Activated CD4-positive, CD25-positive, alpha-beta regulatory T cell treated with anti-CD3 and anti-CD28 coated beads, Interleukin-2, amount 50 U/mL, for 16 hours (primary cell): Measurements from ENCODE around the gene MACF1.
"Not testable (repeated sequence)": the region's sequence is repeated elsewhere in the genome, so short reads cannot be mapped to it uniquely, and the experiment has no call there.

Experiments
- DNase-seq: peaks from one replicate; pipeline ENCODE4 v3.0.0-alpha.2; 2020; ENCODE audit warnings: low read depth, low spot score

MACF1 gene, protein sequence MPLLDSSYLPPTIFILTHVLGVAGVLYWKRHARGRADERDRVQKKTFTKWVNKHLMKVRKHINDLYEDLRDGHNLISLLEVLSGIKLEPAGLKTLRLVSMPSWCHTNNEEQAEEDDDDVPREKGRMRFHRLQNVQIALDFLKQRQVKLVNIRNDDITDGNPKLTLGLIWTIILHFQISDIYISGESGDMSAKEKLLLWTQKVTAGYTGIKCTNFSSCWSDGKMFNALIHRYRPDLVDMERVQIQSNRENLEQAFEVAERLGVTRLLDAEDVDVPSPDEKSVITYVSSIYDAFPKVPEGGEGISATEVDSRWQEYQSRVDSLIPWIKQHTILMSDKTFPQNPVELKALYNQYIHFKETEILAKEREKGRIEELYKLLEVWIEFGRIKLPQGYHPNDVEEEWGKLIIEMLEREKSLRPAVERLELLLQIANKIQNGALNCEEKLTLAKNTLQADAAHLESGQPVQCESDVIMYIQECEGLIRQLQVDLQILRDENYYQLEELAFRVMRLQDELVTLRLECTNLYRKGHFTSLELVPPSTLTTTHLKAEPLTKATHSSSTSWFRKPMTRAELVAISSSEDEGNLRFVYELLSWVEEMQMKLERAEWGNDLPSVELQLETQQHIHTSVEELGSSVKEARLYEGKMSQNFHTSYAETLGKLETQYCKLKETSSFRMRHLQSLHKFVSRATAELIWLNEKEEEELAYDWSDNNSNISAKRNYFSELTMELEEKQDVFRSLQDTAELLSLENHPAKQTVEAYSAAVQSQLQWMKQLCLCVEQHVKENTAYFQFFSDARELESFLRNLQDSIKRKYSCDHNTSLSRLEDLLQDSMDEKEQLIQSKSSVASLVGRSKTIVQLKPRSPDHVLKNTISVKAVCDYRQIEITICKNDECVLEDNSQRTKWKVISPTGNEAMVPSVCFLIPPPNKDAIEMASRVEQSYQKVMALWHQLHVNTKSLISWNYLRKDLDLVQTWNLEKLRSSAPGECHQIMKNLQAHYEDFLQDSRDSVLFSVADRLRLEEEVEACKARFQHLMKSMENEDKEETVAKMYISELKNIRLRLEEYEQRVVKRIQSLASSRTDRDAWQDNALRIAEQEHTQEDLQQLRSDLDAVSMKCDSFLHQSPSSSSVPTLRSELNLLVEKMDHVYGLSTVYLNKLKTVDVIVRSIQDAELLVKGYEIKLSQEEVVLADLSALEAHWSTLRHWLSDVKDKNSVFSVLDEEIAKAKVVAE (N-terminal part only)

GRCh38 chr1:39204441-39205081, at the start of gene MACF1:
TSS of gene MACF1 (plus strand) at chr1:39204695. CDS start at chr1:39205023, 328 bp downstream.
- no peak for DNase-seq

GRCh38 chr1:39157304-39157703, 47.2 kb upstream of the MACF1 start:
- DNase-seq: no peak

DNA sequence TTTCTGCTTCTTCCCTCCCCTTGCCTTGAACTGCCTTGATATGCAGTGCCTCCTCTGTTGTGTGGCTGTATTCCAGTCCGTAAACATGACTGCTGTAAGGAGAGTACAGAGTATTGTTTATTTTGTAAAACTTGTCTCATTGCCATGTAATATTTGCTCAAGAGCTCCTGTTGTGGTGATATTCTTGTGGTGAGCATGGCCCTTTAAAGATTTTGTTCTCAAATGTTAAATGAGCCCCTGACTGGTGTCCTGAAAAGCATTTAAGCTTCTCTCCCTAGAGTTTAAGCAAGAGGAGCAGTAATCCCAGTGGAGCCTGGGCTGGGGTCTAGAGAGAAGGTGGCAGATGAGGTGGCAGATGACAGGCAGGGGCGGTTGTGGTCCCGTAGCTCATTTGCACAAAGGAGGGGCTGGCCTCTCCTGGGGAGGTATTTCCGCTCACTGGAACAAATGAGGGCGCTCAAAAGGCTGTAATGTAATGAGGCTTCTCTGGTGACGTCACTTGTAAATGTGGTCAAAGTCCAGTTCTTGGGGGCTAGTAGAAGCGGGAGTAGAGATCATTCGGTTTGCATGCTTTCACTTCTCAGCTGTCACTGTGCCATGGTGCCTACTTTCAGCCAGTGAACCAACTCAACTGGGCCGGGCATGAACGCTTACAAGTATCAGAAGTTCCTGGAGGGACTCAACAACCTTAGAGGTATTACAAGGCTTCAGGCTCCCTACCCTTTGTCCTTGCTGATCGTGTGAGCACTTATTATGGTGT, 46.0 kb upstream of the MACF1 start:
- DNase-seq: no peak

GRCh38 chr1:39159224-39160036, 45.1 kb upstream of the MACF1 start:
- DNase-seq: no peak

GRCh38 chr1:39160703-39161102, 43.8 kb upstream of the MACF1 start:
- DNase-seq: no peak

GRCh38 chr1:39161811-39162210, 42.7 kb upstream of the MACF1 start:
- not testable (repeated sequence) for DNase-seq

- no peak for DNase-seq
Observed at GRCh38 chr1:39163469-39163868, 41.0 kb upstream of the MACF1 start.

DNA sequence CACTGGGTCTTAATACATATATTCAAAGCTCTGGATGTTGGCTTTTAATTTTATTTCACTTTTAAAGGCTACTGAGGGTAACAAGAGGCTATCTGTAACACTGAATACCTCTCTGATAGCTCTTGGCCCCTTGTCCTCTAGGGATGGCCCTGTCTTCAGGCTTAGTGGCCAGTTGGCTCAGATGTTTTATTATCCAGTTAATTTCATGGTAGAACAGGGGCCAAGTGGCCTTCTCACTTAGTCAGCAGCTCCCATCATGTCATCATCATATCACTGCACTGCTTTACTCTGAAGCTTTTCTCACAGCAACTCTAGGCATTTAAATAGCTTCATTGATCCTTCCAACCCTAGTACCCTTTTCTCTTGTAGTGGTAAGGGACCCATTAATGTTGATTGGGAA, 40.2 kb upstream of the MACF1 start:
- DNase-seq: no peak

- DNase-seq: no peak
Observed at GRCh38 chr1:39165049-39165448, 39.4 kb upstream of the MACF1 start.

DNA sequence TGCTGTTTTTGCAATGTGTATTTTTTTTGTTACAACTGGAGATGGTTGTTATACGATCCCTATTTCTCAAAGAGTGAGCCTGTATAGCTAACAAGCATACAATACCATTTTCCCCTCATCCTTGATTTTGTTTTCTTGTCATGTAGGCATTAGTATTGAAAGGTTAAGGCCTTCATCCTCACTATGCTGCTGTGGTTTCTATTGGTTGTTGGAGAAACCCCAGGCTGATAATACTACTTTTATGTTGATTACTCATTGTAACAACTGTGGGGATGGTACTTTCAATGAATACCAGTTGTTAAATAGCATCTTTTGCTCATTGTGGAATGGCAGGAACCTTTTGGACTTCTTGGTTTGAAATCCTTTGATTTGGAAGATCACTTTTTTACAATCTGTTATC, 39.0 kb upstream of the MACF1 start:
- DNase-seq: no peak

DNA sequence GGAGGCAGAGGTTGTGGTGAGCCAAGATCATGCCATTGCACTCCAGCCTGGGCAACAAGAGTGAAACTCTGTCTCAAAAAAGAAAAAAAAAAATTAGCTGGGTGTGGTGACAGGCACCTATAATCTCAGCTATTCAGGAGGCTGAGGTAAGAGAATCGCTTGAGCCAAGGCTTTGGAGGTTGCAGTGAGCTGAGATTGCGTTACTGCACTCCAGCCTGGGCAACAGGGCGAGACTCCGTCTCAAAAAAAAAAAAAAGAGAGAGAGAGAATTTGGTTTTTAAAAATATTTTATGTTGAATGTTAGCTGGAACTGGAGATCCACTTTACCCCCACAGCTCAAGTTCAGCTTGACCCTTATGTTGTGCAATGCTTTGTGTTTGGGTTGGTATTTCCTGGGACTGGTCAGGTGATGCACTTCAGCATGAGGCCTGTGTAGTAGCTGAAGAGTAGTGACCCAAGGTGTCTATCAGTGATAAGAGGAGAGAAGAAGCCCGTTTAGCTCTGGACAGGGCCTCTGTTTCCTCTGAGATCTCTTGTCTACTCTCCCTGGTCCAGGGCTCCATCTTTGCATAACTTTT, 36.8 kb upstream of the MACF1 start:
- no peak for DNase-seq

GRCh38 chr1:39168301-39169080, 36.0 kb upstream of the MACF1 start:
- no peak for DNase-seq

- no peak for DNase-seq
Observed at GRCh38 chr1:39170731-39171667, 33.5 kb upstream of the MACF1 start.

- DNase-seq: no peak
Observed at GRCh38 chr1:39173119-39173994, 31.1 kb upstream of the MACF1 start.

GRCh38 chr1:39173995-39174380, 30.5 kb upstream of the MACF1 start:
- DNase-seq: no peak

- no peak for DNase-seq
Observed at GRCh38 chr1:39174390-39175081, 30.0 kb upstream of the MACF1 start.
